Naive thymus-derived CD8-positive, alpha-beta T cell (primary cell): ENCODE data around the gene DTD1. TPM values are rescaled to one million over a fixed set of nuclear protein-coding genes. Genes with fewer than 3 reads are reported as not detected.

ENCODE experiments used
- ATAC-seq, 2 donors: fragments of 150-1000 bp; cut with Tn5 transposase in 1 of 2; sonication (Bioruptor Pico), chemical (Tn5 transposase) in 1 of 2; 1 replicate in 1 of 2; 2 replicates in 1 of 2; pipeline ENCODE4 v1.10.0; 2021; ENCODE audit warnings: mild to moderate bottlenecking in 2 of 2, moderate library complexity in 2 of 2
- POLR2A ChIA-PET: fragments of 350-600 bp; sonication (Branson Sonifier 250); formaldehyde crosslinking; loops from one replicate; lab custom pipeline; 2021; ENCODE audit warnings: antibody characterized with exemption; lab: Charles Lee
- DNase-seq, 10 donors: peaks; one replicate each; pipeline versions ENCODE4 v3.0.0 to v3.0.0-alpha.2; 2020 to 2022
- H3K27ac Mint-ChIP-seq, 10 donors: one replicate each; pipeline ENCODE4 v1.8.0; 2020 to 2022; ENCODE audit warnings: mild to moderate bottlenecking in 10 of 10, mixed read lengths in 10 of 10, moderate library complexity in 4 of 10, inconsistent platforms in 1 of 10
- H3K27me3 Mint-ChIP-seq, 5 donors: one replicate each; pipeline ENCODE4 v1.8.0; 2021 to 2022; ENCODE audit warnings: mixed read lengths in 5 of 5
- H3K36me3 Mint-ChIP-seq, 3 donors: one replicate each; pipeline ENCODE4 v1.8.0; 2020 to 2022; ENCODE audit warnings: mixed read lengths in 3 of 3, mild to moderate bottlenecking in 2 of 3, inconsistent platforms in 1 of 3
- H3K4me1 Mint-ChIP-seq, 4 donors: one replicate each; pipeline ENCODE4 v1.8.0; 2021 to 2022; ENCODE audit warnings: mixed read lengths in 4 of 4
- H3K4me3 Mint-ChIP-seq, 10 donors: one replicate each; pipeline ENCODE4 v1.8.0; 2020 to 2022; ENCODE audit warnings: mild to moderate bottlenecking in 10 of 10, mixed read lengths in 10 of 10, moderate library complexity in 6 of 10, inconsistent platforms in 1 of 10
- H3K9me3 Mint-ChIP-seq, 9 donors: one replicate each; pipeline ENCODE4 v1.8.0; 2020 to 2022; ENCODE audit warnings: mixed read lengths in 9 of 9, mild to moderate bottlenecking in 3 of 9, inconsistent platforms in 1 of 9, moderate library complexity in 1 of 9
- polyA plus RNA-seq, 3 donors: library from polyadenylated mRNA; unstranded; fragments of 300-500 nt; fragmentation: Illumina TruSeq; gene quantifications; one replicate each; pipeline ENCODE4 v1.2.3, GENCODE V29; 2021
- total RNA-seq, 8 experiments: library from RNA in 2 of 8; stranded (reverse) in 2 of 8; gene quantifications; one replicate each; pipeline ENCODE4 v1.2.3 and lab custom pipeline; 2021 to 2026

The DTD1 gene
- total RNA-seq = 10 to 100 TPM; 14.5 to 14.6 TPM
- 10 to 100 TPM; 33.9 to 50.4 (median 45.2) TPM for polyA plus RNA-seq
- total RNA-seq (lab: John Stamatoyannopoulos, UW) = 0.98 to 16.6 (median 8.8) reads per million in 6 experiments

DNA sequence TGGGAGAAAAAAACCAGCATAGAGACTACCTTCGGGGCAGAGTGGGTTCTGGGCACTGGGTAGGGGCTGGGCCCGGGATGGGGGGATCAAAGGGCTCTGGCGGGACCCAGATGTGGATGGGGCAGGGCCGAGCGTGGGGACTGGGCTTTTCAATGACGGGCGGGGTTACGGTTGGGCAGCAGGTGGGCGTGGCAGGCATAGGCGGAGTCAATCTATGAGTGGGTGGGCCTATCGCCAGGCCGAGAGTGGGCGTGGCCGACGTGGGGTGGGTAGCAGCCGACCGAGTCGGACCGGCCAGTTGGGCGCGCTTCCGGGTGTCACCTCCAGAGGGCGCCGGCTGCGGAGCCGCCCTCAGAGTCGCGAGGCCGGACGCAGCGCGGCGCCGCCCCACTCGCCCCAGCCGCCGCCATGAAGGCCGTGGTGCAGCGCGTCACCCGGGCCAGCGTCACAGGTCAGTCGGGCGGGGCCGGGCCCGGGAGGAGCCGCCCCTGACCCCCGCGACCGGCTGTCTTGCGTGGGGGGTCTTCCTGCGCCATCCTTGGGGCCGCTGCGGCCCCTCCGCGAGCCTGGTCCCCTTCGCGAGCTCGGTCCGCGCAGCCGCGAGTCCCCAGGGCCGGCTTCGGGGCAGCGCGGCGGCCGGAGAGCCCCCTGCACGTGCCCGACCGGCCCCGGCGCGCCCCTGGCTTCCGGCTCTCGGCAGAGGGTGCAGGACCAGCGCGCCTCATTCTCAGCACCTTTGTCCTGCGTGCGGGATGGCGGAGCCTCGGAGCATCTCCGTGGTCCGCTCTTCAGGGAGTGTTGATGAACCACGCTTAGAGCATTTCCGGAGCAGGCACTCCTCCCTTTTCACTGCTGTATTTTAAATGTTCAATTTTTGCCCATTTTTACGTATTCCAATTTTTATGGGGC lies at the start of gene DTD1:
TSS of gene DTD1 (plus strand) at position 390 of the 909 bp plus-strand sequence. CDS start at position 409, 19 bp downstream.
- H3K4me1 Mint-ChIP-seq = peaks cover 12 to 30% (median 27%) of the 10 kb centered on the region in 4 donors

GRCh38 chr20:18541741-18542140 lies 46.1 kb upstream of the DTD1 start:
- H3K9me3 Mint-ChIP-seq = peaks cover 0 to 1% (median 0%) of the 10 kb centered on the region in 9 donors
- H3K27me3 Mint-ChIP-seq = no peaks in the 10 kb centered on the region
- ATAC-seq (no peak), DNase-seq (no peak)
- POLR2A ChIA-PET = no interaction called here
- peaks cover 5 to 92% (median 21%) of the 10 kb centered on the region in 3 donors for H3K36me3 Mint-ChIP-seq
- H3K4me3 Mint-ChIP-seq = no peak overlapping the region
- peaks cover 0 to 3% (median 0%) of the 10 kb centered on the region in 4 donors for H3K4me1 Mint-ChIP-seq
- no peak overlapping the region for H3K27ac Mint-ChIP-seq

More for the DNA sequence above, at the start of gene DTD1:
- H3K27ac Mint-ChIP-seq = peak within 1 kb of the TSS; percentile 88 to 98 (median 94)
- H3K4me3 Mint-ChIP-seq = peak within 1 kb of the TSS; percentile 79 to 97 (median 92)
- H3K36me3 Mint-ChIP-seq = no peaks in the 10 kb centered on the region
- DNase-seq (peak; percentile 45 to 82 (median 60)), ATAC-seq (peak; percentile 80 to 81)
- POLR2A ChIA-PET = interaction anchor here (0.5 to 1.7 kb wide), 7 partner anchors 20 to 207 kb away, joined by 3 to 8 read pairs (median 4); partner anchors contain the start of genes DZANK1, POLR3F, SEC23B and SMIM26
- H3K9me3 Mint-ChIP-seq = no peaks in the 10 kb centered on the region
- H3K27me3 Mint-ChIP-seq = peaks cover 6 to 14% (median 7%) of the 10 kb centered on the region in 5 donors

GRCh38 chr20:18543216-18543615 lies 44.6 kb upstream of the DTD1 start:
- POLR2A ChIA-PET = no interaction called here
- peaks cover 4 to 90% (median 20%) of the 10 kb centered on the region in 3 donors for H3K36me3 Mint-ChIP-seq
- peaks cover 0 to 3% (median 0%) of the 10 kb centered on the region in 4 donors for H3K4me1 Mint-ChIP-seq
- peak overlapping the region in 1 of 10 donors; percentile 48 for H3K27ac Mint-ChIP-seq
- DNase-seq (no peak), ATAC-seq (no peak)
- no peak overlapping the region for H3K4me3 Mint-ChIP-seq
- no peaks in the 10 kb centered on the region for H3K9me3 Mint-ChIP-seq
- no peaks in the 10 kb centered on the region for H3K27me3 Mint-ChIP-seq

DNA sequence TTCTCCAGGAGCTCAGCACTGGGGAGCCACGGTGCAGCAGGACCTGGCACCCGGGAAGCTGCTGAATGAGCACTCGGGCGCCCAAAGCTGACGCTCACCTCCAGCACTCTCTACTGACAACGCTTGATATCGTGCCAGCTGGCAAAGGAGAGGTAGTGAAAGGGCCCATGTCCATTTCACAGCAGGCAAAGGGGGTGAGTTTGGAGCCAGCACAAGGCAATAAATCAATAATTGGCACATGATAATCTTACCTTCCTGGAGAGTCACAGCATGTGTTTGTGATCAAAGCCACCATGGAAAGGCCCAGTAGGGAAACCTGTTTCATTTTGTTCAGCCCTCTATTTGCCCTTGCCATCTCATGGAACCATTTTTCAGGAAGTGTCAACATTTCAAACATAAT lies 43.9 kb upstream of the DTD1 start:
- H3K27me3 Mint-ChIP-seq = no peaks in the 10 kb centered on the region
- DNase-seq = no peak
- no peak overlapping the region for H3K4me3 Mint-ChIP-seq
- no peak for ATAC-seq
- POLR2A ChIA-PET = interaction anchor here (1.2 kb wide), 1 partner anchor 35 kb away, joined by 3 read pairs; no protein-coding TSS in a partner anchor
- peaks cover 4 to 89% (median 21%) of the 10 kb centered on the region in 3 donors for H3K36me3 Mint-ChIP-seq
- H3K4me1 Mint-ChIP-seq = peaks cover 0 to 3% (median 0%) of the 10 kb centered on the region in 4 donors
- H3K27ac Mint-ChIP-seq = peak overlapping the region in 3 of 10 donors; percentile 29 to 65 (median 44)
- no peaks in the 10 kb centered on the region for H3K9me3 Mint-ChIP-seq

GRCh38 chr20:18545566-18545965 lies 42.3 kb upstream of the DTD1 start:
- Mint-ChIP-seq H3K27ac (peak overlapping the region in 2 of 10 donors; percentile 44 to 89), H3K4me1 (peaks cover 0 to 3% (median 0%) of the 10 kb centered on the region in 4 donors), H3K36me3 (peaks cover 4 to 81% (median 16%) of the 10 kb centered on the region in 3 donors), H3K9me3 (no peaks in the 10 kb centered on the region), H3K27me3 (no peaks in the 10 kb centered on the region), H3K4me3 (no peak overlapping the region)
- ATAC-seq = no peak
- POLR2A ChIA-PET = no interaction called here
- no peak for DNase-seq

- ATAC-seq (no peak), DNase-seq (no peak)
- H3K27me3 Mint-ChIP-seq = no peaks in the 10 kb centered on the region
- peaks cover 0 to 2% (median 0%) of the 10 kb centered on the region in 4 donors for H3K4me1 Mint-ChIP-seq
- H3K4me3 Mint-ChIP-seq = no peak overlapping the region
- peaks cover under 1 to 80% (median 14%) of the 10 kb centered on the region in 3 donors for H3K36me3 Mint-ChIP-seq
- H3K27ac Mint-ChIP-seq = peak overlapping the region in 1 of 10 donors; percentile 75
- POLR2A ChIA-PET = no interaction called here
- H3K9me3 Mint-ChIP-seq = no peaks in the 10 kb centered on the region
Observed at GRCh38 chr20:18548465-18548864, 39.4 kb upstream of the DTD1 start.

GRCh38 chr20:18553746-18554145 lies 34.1 kb upstream of the DTD1 start:
- ATAC-seq (no peak), DNase-seq (no peak)
- POLR2A ChIA-PET = no interaction called here
- Mint-ChIP-seq H3K4me3 (no peak overlapping the region), H3K27me3 (no peaks in the 10 kb centered on the region), H3K4me1 (peaks cover 0 to 2% (median 0%) of the 10 kb centered on the region in 4 donors), H3K9me3 (no peaks in the 10 kb centered on the region), H3K36me3 (peaks cover 0 to 80% (median 31%) of the 10 kb centered on the region in 3 donors), H3K27ac (peak overlapping the region in 1 of 10 donors; percentile 63)

- Mint-ChIP-seq H3K27me3 (no peaks in the 10 kb centered on the region), H3K4me3 (peak within 1 kb of the TSS; percentile 84 to 98 (median 97)), H3K4me1 (peaks cover 9 to 29% (median 23%) of the 10 kb centered on the region in 4 donors), H3K27ac (peak within 1 kb of the TSS; percentile 97 to 100 (median 99)), H3K9me3 (peaks cover 0 to 3% (median 0%) of the 10 kb centered on the region in 9 donors), H3K36me3 (peaks cover 0 to 37% (median 17%) of the 10 kb centered on the region in 3 donors)
- DNase-seq (peak; percentile 85 to 96 (median 92)), ATAC-seq (peak; percentile 97 to 99)
- POLR2A ChIA-PET = interaction anchor here (0.6 to 3.4 kb wide), 5 partner anchors 21 to 100 kb away, joined by 3 to 33 read pairs (median 8); partner anchors contain the start of genes DTD1, DZANK1, POLR3F and RBBP9
Observed at GRCh38 chr20:18566892-18567738, 20.7 kb upstream of the DTD1 start, which contains the start of gene SMIM26. SMIM26 (plus strand) TSS chr20:18567432; CDS start chr20:18567479, 47 bp downstream.

DNA sequence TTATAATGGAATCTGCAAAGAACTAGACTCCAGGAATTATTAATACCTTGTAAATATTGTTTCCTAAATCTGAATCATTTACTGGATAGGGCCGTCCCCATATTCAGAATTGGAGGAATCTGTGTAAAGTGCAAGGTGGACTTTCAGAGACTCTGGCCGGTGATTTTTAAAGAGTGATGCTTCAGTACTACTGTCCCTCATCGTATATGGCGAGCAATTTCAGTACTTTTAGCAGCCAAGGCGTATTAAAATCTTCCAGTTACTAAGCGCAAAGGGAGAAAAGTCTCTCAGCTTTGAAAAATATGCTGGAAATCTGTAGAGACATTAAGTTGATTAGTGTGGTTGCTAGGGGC lies 20.1 kb upstream of the DTD1 start:
- ATAC-seq (peak in 1 of 2 donors; percentile 7), DNase-seq (no peak)
- Mint-ChIP-seq H3K4me3 (peak overlapping the region; percentile 84 to 98 (median 97)), H3K27ac (peak overlapping the region; percentile 97 to 100 (median 99)), H3K4me1 (peaks cover 9 to 30% (median 23%) of the 10 kb centered on the region in 4 donors), H3K9me3 (peaks cover 0 to 5% (median 0%) of the 10 kb centered on the region in 9 donors), H3K27me3 (no peaks in the 10 kb centered on the region), H3K36me3 (peaks cover 5 to 37% (median 17%) of the 10 kb centered on the region in 3 donors)
- POLR2A ChIA-PET = interaction anchor here (1.0 to 3.4 kb wide), 3 partner anchors 20 to 101 kb away, joined by 3 to 33 read pairs (median 9); partner anchors contain the start of genes DTD1, DZANK1, POLR3F and SEC23B

DNA sequence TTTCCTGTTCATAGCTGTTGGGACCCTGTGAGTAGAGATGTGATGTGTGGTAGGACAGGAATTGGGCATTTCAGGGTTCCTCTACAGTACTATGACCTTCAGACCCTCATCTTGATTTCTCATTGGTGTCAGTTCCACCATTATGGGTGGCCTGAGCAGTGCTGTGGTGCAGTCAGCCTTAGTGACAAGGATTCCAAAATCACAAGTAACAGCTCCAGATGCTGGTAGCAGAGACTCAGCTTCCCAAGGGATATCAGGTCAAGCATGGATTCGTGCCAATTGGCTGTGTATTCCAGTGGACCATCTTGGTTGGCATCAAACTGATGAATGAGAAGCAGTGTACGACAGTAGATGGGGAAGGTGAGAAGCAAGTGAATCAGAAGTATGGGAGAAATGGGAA lies 16.8 kb upstream of the DTD1 start:
- POLR2A ChIA-PET = no interaction called here
- ATAC-seq (no peak), DNase-seq (no peak)
- Mint-ChIP-seq H3K4me3 (no peak overlapping the region), H3K9me3 (peaks cover 0 to 5% (median 0%) of the 10 kb centered on the region in 9 donors), H3K36me3 (peaks cover 5 to 33% (median 16%) of the 10 kb centered on the region in 3 donors), H3K4me1 (peaks cover 8 to 30% (median 23%) of the 10 kb centered on the region in 4 donors), H3K27ac (peak overlapping the region in 2 of 10 donors; percentile 31 to 36), H3K27me3 (no peaks in the 10 kb centered on the region)

- POLR2A ChIA-PET = interaction anchor here (0.7 kb wide), 1 partner anchor 44 kb away, joined by 3 read pairs; no protein-coding TSS in a partner anchor
- peak overlapping the region in 8 of 10 donors; percentile 8 to 76 (median 58) for H3K27ac Mint-ChIP-seq
- peaks cover 0 to 5% (median 0%) of the 10 kb centered on the region in 9 donors for H3K9me3 Mint-ChIP-seq
- no peak overlapping the region for H3K4me3 Mint-ChIP-seq
- peaks cover 8 to 27% (median 20%) of the 10 kb centered on the region in 4 donors for H3K4me1 Mint-ChIP-seq
- no peaks in the 10 kb centered on the region for H3K27me3 Mint-ChIP-seq
- DNase-seq = no peak
- no peak for ATAC-seq
- peaks cover 5 to 33% (median 16%) of the 10 kb centered on the region in 3 donors for H3K36me3 Mint-ChIP-seq
Observed at GRCh38 chr20:18571578-18571977, 16.3 kb upstream of the DTD1 start.
